NCI-H2107 treated with DMSO at 0.1 percent for 48 hours (cell line): ENCODE measurements around the gene NRG2.

Source experiments
- DNase-seq: peaks from one replicate; lab custom pipeline; 2025; ENCODE audit not compliant: unreplicated experiment; lab: John Stamatoyannopoulos, UW

The NRG2 gene

GRCh38 chr5:139861889-139862207 lies 181.3 kb downstream of the NRG2 start:
- DNase-seq: no peak

GRCh38 chr5:139861021-139861888 lies 181.8 kb downstream of the NRG2 start:
- DNase-seq: no peak

DNA sequence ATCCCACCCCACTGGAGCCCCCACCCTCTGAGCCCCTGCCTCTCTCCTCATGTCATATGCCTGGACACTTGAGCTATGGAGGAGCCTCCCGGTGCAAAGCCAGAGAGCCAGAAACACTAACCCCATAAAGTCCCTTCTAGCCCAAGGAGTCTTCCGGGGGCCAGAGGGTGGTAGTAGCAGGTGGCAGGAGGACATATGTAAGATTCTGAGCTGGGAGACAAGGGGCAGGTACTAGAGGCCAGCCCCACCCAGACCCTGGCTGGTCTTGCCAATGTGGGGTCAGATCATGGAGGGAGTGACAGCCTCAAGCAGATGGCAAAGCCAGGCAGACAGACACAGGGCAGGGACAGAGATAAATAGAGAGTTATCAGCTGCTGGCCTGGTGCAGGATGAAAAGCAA lies 184.1 kb downstream of the NRG2 start:
- DNase-seq: no peak

- no peak for DNase-seq
Measured at GRCh38 chr5:139856714-139857113, 186.4 kb downstream of the NRG2 start.

DNA sequence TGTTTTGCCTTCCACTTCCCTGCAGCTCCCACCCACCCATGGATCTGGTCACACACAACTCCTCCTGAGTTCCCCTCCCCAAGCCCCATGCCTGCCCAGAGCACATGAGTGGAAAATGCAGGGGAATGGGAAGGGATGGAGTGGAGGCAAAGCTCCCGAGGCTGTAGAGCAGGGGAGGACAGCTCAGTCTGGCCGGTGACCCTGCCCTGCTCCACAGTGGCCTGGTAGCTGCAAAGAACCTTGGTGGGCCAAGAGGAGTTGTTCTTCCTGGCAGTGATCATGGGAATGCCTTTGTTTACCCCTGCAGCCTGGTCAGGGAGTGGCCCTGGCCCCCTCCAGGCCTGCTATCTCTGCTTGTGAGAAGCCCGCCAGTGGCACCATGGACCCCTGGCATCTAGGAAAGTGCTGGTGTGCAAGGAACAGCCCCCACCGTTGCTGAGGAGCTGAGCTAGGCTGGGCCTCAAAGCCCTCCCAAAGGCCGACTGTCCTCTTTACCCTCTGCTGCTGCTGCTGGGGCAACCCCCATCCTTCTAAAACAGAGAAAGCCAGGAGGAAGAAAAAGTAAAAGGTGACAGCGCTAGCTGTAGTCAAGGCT lies 187.1 kb downstream of the NRG2 start:
- no peak for DNase-seq

GRCh38 chr5:139855451-139855850 lies 187.6 kb downstream of the NRG2 start:
- no peak for DNase-seq

DNA sequence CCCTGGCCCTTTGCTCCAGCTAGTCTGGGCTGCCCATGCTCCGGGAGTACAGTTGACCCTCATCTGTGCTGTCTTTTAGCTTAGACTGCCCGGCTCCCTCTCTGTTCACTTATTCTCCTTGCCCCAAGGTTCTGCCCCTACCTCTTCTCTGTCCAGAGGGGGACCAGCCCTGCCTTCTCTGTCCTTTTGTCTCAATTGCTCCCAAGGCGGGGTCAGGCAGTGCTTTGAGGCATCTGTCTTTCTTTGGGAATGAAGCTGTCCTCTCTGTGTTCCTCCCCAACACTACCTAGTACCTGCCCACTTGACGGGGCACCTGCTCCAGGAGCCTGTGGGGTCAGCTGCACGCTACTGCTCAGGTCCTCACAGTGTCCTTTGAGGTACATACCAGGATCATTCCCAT lies 188.1 kb downstream of the NRG2 start:
- no peak for DNase-seq

GRCh38 chr5:139854029-139854605 lies 189.0 kb downstream of the NRG2 start:
- no peak for DNase-seq

- DNase-seq: no peak
Measured at GRCh38 chr5:139852696-139853095, 190.4 kb downstream of the NRG2 start.

- DNase-seq: no peak
Measured at GRCh38 chr5:139851558-139851957, 191.5 kb downstream of the NRG2 start.

DNA sequence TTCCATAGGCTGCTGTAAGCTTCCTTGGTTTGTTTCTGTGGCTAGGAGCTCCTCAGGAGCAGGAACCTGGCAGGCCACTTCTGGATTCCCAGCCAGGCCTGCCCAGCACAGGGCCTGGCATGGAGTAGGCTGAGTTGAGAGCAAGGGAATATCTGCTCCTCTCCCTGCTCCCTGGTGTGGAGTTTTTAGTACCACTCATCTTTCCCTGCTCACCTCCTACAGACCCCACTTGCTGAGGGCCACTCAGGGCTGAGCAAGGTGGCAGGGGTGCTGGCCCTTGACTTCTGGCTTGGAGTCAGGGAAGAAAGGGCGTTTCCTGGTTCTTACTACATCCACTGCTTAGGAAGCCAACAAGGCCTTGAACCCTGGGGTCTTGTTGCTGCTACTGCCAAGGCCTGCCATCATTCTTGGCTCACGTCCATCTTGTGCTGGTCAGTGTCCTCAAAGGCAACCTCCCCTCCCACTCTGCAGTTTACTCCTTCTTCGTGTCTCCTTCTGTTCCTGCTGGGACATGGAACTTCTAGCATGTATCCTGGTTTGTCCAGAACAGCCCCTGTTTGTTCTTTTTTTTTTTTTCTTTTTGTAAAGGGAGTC lies 192.6 kb downstream of the NRG2 start:
- no peak for DNase-seq

DNA sequence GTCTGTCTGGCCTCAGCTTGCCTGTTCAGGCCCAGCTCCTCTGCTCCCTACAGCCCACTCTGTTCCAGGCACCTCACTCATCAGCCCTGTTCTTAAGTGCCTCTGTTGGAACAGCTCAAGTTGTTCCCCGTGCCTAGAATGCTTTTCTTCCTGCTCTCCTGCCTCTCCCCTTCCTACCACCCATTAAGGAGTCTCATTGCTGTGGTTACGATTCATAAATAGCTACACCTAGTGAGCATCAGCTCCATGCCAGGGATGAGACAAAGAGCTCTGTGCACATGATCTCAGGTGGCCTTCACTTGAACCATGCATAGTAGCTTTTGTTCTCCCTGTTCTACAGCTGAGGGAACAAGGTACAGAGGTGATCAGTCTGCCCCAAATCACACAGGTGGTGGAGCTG lies 193.2 kb downstream of the NRG2 start:
- DNase-seq: no peak

DNA sequence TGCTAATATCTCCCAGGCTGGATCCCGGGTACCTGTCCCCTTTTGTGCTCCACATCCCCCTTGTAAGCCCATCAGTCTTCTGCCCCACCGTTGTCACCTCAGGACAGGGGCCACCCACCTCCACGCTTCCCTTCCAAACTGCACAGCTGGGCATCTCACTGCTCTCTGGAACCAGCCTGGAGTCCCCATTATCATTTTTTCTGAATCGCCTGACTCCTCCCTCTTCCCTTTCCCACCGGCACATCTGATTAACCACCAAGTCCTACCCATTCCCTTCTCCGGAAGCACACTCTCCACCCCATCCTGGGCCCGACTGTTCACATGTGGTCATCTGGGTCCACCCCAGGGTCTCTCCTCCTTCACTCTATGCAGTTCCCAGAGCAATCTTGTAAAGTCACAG lies 193.6 kb downstream of the NRG2 start:
- DNase-seq: no peak

DNA sequence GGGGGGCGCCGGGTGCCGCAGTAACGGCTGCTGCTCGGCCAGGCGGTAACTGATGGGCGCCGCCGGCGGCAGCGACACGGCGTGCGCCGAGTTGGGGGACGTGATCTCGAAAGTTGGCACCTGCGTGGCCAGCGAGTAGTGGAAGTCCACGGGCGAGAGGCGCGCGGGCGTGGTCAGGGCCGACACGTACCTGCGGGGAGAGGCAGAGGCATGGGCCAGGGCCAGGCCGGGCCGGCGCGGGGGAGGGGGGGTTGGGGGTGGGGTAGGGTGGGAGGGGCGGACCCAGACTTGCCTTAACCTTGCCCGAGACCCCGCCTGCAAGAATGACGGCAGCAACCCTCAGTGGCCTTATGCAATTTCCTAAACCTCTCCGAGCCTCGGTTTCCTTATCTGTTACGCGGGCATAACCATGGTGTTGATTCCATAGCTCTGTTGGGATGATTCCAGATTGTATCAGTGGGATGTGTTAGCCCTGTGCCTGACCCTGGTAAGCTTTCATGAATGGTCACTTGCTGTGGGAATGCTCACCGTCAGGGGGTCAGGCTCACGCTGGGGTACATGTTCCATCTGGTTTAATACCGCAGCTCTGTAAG lies 194.5 kb downstream of the NRG2 start:
- no peak for DNase-seq

DNA sequence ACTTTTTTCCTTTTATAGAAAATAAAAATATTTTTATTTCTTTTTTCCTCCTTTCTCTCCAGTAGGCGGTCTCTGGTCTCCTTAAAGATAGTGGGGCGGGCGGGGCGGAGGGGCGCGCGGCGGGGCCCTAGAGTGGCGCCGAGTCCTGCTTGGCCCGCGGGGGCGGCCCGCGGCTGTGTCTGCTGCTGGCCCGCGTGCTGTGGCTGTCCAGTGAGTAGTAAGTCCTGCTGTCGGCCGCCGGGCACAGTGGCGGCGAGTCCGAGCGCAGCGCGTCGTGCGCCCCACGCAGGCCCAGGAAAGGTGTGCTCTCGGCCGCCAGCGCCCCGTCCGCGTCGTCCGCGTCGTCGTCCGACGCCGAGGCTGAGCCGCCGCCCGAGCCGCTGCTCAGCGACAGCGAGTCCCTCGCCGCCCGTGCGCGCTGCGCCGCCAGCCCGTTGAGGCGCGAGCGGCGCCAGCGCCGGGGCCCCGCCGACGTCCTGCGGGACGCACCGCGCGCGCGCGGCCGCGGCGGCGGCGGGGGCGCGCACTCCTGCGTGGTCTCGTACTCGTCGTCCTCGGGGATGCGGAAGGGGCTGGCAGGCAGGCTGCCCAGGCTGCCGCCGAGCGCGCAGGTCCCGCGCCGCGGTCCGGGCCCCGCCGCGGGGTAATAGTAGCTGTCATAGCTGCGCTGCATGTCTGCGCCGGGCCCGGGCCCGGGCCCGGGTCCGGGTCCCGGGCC lies 195.2 kb downstream of the NRG2 start:
- DNase-seq: no peak

DNA sequence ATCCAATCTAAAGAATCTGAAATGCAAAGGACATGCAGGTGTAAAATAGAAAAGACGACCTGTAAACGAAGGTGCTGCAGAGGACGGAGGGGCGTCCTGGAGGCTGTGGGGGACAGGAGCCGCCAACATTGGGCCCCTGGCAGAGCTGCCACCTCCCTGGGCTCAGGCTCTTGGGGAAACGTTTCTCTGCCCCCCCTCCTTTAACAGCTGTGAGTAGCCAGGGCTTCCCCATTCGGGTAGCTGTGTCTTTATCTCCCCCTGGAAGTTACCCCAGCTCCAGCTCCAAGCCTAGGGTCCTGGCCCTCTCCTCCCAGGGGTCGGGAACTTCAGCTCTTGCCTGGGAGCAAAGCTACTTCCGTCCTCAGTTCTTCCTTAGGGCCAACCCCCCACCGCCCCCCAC lies 196.0 kb downstream of the NRG2 start:
- DNase-seq: no peak

DNA sequence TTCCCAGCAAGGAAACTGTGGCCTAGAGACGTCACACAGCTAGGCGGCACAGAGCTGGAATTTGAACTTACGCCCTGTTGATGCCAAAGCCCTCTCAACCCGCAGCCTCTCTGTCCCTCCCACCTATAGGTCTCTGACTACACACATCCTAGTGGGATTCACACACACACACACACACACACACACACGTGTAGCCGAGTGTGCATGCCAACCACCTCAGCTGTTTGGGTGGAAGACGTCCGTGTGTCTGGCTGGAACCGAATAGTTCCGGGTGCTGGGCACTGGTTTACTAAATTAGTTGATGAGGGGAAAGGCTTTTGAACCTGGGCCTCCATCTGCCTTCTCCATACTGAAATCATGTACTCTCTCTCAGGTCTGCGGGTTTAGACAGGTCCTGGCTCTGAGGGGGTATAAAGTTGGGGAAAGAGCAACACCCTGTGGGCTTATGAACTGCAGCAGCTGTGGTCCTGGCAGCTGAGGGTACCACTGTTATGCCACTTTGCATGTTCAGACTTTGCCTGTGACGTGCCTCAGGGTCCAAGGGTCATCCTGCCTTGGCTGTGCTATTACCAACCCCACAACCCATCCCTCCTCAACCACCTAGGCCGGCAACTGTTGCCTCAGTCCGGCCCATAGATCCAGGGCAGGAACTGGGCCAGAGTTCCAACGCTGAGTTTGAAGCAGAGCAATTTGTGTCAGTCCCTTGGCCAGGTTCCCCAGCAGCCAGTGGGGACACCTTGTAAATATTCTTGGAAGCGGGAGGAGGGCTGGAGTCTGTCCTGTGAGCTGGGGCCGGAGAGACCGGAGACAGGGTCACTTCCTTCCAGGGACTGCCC lies 197.0 kb downstream of the NRG2 start:
- no peak for DNase-seq

GRCh38 chr5:139844472-139845145 lies 198.5 kb downstream of the NRG2 start:
- DNase-seq: no peak

DNA sequence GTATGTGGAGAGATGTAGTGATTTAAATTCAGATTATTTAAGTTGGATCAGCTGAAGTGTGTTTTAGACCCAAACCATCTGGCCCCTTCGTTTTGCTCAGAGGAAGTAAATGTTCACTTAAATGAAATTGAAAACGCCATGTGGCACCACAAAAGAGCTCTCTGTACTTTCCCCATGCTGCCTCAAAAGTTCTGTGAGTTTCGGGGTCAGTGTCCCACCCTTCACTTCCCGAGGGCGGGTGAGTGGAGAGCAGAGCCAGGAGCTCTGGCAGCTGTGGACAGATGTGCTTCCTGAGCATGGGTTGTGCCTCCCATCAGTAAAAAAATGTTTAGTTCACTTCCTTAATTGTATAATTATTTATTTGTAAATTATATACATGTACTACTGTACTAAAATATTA lies 199.1 kb downstream of the NRG2 start:
- no peak for DNase-seq

GRCh38 chr5:139842321-139842720 lies 200.8 kb downstream of the NRG2 start:
- no peak for DNase-seq
